K562 (cell line): Measurements from ENCODE around the gene HOXC10. TPM values are rescaled to one million over a fixed set of nuclear protein-coding genes. Genes with fewer than 3 reads are reported as not detected.
A peak's percentile ranks its signal among the peaks of the same experiment; 100 is the strongest.

Source experiments
- CXXC5 ChIP-seq: fragments of 250-450 bp; sonication (Bioruptor Pico); IDR thresholded peaks from 2 replicates; pipeline ENCODE4 v1.8.0; 2022; ENCODE audit warnings: inconsistent platforms, mild to moderate bottlenecking, moderate library complexity
- ESRRA ChIP-seq: fragments of 450-650 bp; IDR thresholded peaks from 2 replicates; pipeline ENCODE4 v1.6.1; 2014; ENCODE audit warnings: low read depth, mild to moderate bottlenecking, moderate library complexity, borderline replicate concordance
- FOXA3 ChIP-seq, 2 experiments: fragments of 450-650 bp in 1 of 2; sonication (generic) in 1 of 2; formaldehyde crosslinking; IDR thresholded peaks in 1 of 2; conservative IDR thresholded peaks in 1 of 2; 2 replicates each; pipeline versions ENCODE4 v1.4.0 to v1.8.0; 2020 to 2022; ENCODE audit warnings: mild to moderate bottlenecking in 2 of 2, missing genetic modification reagents in 1 of 2
- GABPA ChIP-seq: fragments of 200-800 bp; sonication (Bioruptor generic); conservative IDR thresholded peaks from 2 replicates; pipeline ENCODE4 v1.6.1; 2016; ENCODE audit warnings: low read depth, missing genetic modification characterization, missing compliant biosample characterization
- GTF2F1 ChIP-seq: IDR thresholded peaks from 2 replicates; pipeline ENCODE4 v1.6.1; 2011; ENCODE audit warnings: low read depth, low read length, improper control_type of control experiment
- HNRNPH1 ChIP-seq: fragments of 200-400 bp; formaldehyde crosslinking; optimal IDR thresholded peaks from 2 replicates; pipeline ENCODE3; 2017; ENCODE audit warnings: low read depth, mild to moderate bottlenecking, low read length, moderate library complexity
- IFI16 ChIP-seq: fragments of 250-450 bp; sonication (Bioruptor Pico); IDR thresholded peaks from 2 replicates; pipeline ENCODE4 v2.1.2; 2022; ENCODE audit warnings: mild to moderate bottlenecking, inconsistent platforms
- JUND ChIP-seq, 2 experiments: IDR thresholded peaks; 2 replicates in 1 of 2; 3 replicates in 1 of 2; pipeline ENCODE4 v1.6.1; 2011; ENCODE audit warnings: borderline replicate concordance in 2 of 2, low read depth in 2 of 2, low read length in 2 of 2, improper control_type of control experiment in 1 of 2, missing biosample characterization in 1 of 2, missing genetic modification characterization in 1 of 2, missing genetic modification reagents in 1 of 2
- KAT2B ChIP-seq: IDR thresholded peaks from one replicate; pipeline ENCODE4 v1.6.1; 2012; ENCODE audit warnings: low read depth, mild to moderate bottlenecking, control low read depth, inconsistent platforms, low read length, moderate library complexity
- KLF6 ChIP-seq: fragments of 250-450 bp; sonication (Bioruptor Pico); IDR thresholded peaks from 2 replicates; pipeline ENCODE4 v1.4.0; 2020; ENCODE audit warnings: mild to moderate bottlenecking, moderate library complexity, borderline replicate concordance
- POLR2G ChIP-seq: fragments of 200-400 bp; formaldehyde crosslinking; IDR thresholded peaks from 2 replicates; pipeline ENCODE4 v1.6.1; 2017; ENCODE audit warnings: low read depth, mild to moderate bottlenecking, antibody characterized with exemption, low read length, moderate library complexity
- POLR3A ChIP-seq: IDR thresholded peaks from 2 replicates; pipeline ENCODE4 v1.6.1; 2011; ENCODE audit warnings: borderline replicate concordance, mild to moderate bottlenecking, moderate library complexity; ENCODE audit not compliant: insufficient read length, insufficient read depth; ENCODE audit errors: extremely low read depth
- RBFOX2 ChIP-seq: fragments of 200-400 bp; formaldehyde crosslinking; IDR thresholded peaks from 2 replicates; pipeline ENCODE4 v1.6.1; 2017; ENCODE audit warnings: low read depth, mild to moderate bottlenecking, low read length, moderate library complexity
- RCOR1 ChIP-seq, 2 experiments: IDR thresholded peaks; 2 replicates each; pipeline ENCODE4 v1.6.1; 2012; ENCODE audit warnings: low read depth in 2 of 2, low read length in 2 of 2, borderline replicate concordance in 1 of 2, improper control_type of control experiment in 1 of 2
- RFX1 ChIP-seq: fragments of 450-650 bp; IDR thresholded peaks from 2 replicates; pipeline ENCODE4 v1.6.1; 2016; ENCODE audit warnings: mild to moderate bottlenecking, moderate library complexity
- SMAD1 ChIP-seq: fragments of 150-350 bp; IDR thresholded peaks from 2 replicates; pipeline ENCODE4 v1.6.1; 2014; ENCODE audit warnings: low read length, low read depth; ENCODE audit not compliant: partially characterized antibody
- SNAPC5 ChIP-seq: fragments of 250-450 bp; sonication (Bioruptor Pico); IDR thresholded peaks from 2 replicates; pipeline ENCODE4 v1.8.0; 2021; ENCODE audit warnings: moderate library complexity, mild to moderate bottlenecking, inconsistent platforms
- SRF ChIP-seq, 2 experiments: fragments of 250-450, 450-650 bp in 1 of 2; sonication (Bioruptor Pico) in 1 of 2; sonication (generic) in 1 of 2; formaldehyde crosslinking; IDR thresholded peaks; 2 replicates each; pipeline versions ENCODE4 v1.5.0 to v1.5.1; 2020 to 2022; ENCODE audit warnings: mild to moderate bottlenecking in 1 of 2, missing genetic modification reagents in 1 of 2
- ZBTB43 ChIP-seq: sonication (generic); formaldehyde crosslinking; IDR thresholded peaks from 2 replicates; pipeline ENCODE4 v1.8.0; 2023; ENCODE audit warnings: mild to moderate bottlenecking, missing genetic modification reagents
- ZBTB8A ChIP-seq: fragments of 450-650 bp; IDR thresholded peaks from 2 replicates; pipeline ENCODE4 v1.6.1; 2018; ENCODE audit warnings: mild to moderate bottlenecking, moderate library complexity; ENCODE audit not compliant: partially characterized antibody
- ZKSCAN1 ChIP-seq: fragments of 150-350 bp; IDR thresholded peaks from 2 replicates; pipeline ENCODE4 v1.6.1; 2016; ENCODE audit warnings: low read depth, low read length
- ZNF707 ChIP-seq: fragments of 250-450 bp; sonication (Bioruptor Pico); conservative IDR thresholded peaks from 2 replicates; pipeline ENCODE4 v1.8.0; 2022; ENCODE audit warnings: inconsistent platforms, mild to moderate bottlenecking, moderate library complexity
- polyA plus RNA-seq, 8 experiments: library from polyadenylated mRNA; depleted of rRNA in 4 of 8; stranded (reverse) in 5 of 8; unstranded in 3 of 8; fragments of >200 nt; fragmentation: Nextera tagmentation in 2 of 8; fragmentation: Illumina TruSeq in 1 of 8; extraction: Ambion mirVana in 2 of 8; extraction: Trizol in 1 of 8; gene quantifications; 2 replicates each; pipeline versions ENCODE4 v1.2.1 to v1.2.3, GENCODE V29; 2011 to 2014; ENCODE audit warnings: inconsistent platforms in 1 of 8, missing spikeins in 1 of 8
- total RNA-seq, 7 experiments: library from RNA; depleted of rRNA in 6 of 7; stranded (reverse); fragments of >200 nt in 6 of 7; fragmentation: Illumina TruSeq in 2 of 7; extraction: Trizol in 2 of 7; gene quantifications; 2 replicates each; pipeline versions ENCODE4 v1.2.1 to v1.2.3, GENCODE V29; 2011 to 2021; ENCODE audit warnings: low replicate concordance in 1 of 7
- TF ChIP-seq, protein P1 (sequence below), 2 experiments: IDR thresholded peaks; 2 replicates each; pipeline ENCODE4 v1.6.1; 2011; ENCODE audit warnings: borderline replicate concordance in 1 of 2, control low read depth in 1 of 2, low read depth in 1 of 2, low read length in 1 of 2, mild to moderate bottlenecking in 1 of 2, mixed read lengths in 1 of 2, moderate library complexity in 1 of 2; ENCODE audit not compliant: insufficient read depth in 1 of 2, insufficient read length in 1 of 2, poor library complexity in 1 of 2, severe bottlenecking in 1 of 2; ENCODE audit errors: extremely low read depth in 1 of 2

Gene HOXC10
- total and polyA plus RNA-seq, 9 of the 15 experiments (the other 6 are each of a cell fraction or from before 2014, with no cell fraction given) = 0.13 to 0.77 (median 0.35) TPM; not detected in 2

DNA sequence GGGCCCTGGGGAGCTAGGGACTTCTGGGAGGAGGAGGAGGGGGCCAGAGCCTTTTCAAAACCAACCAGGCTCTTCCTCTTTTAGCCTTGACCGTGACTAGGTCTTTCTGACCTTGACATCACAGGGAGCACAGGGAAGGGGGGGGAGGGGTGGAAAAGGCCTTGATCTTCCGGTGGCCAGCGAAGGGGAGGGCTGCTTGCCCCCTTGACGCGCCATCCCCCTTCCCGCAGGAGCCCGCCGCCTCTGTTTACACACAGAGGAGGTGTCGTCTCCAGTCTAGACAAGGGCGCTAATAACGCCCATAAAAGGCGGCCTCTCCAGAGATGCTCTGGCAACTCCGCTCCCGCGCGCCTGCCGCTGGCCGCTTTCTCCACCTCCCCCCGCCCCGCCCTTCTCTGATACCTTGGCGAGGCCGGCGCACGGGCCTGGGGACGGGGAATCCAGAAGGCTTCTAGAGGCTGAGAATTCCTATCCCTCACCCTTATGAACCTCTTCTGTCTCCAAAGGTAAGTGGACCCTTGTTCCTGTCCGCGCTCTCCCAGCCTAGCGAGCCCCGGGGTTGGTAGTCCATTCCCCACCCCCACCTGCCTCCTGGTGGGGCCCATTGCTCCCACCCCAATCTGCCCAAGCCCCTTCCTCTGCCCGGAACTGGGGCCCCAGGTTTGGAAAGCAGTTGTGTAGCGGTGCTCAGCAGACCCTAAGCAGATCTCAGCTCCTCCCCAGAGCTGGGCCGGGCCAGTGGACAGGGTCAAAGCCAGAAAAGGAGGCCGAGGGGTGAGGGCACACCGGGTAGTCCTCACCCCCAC is 35.1 kb upstream of the HOXC10 start (continued):
- TF ChIP-seq KAT2B = no peak
- 0 out of 2 replicates have a peak, but pooled peaks have one; percentile 11 for TF ChIP-seq JUND (IDR thresholded peaks at IDR 0.05; ENCODE audit: borderline replicate concordance, low read depth, low read length)
- TF ChIP-seq JUND (tag; IDR thresholded peaks at IDR 0.05; ENCODE audit: borderline replicate concordance, low read depth, low read length) = no peak; the same call in 2 of the 3 replicates
- peak; percentile 30; the same call in 1 of the 2 replicates for TF ChIP-seq RBFOX2
- TF ChIP-seq SNAPC5 (CRISPR knock-in tag) = no peak
- TF ChIP-seq RFX1 = no peak
- TF ChIP-seq, protein P1, sequence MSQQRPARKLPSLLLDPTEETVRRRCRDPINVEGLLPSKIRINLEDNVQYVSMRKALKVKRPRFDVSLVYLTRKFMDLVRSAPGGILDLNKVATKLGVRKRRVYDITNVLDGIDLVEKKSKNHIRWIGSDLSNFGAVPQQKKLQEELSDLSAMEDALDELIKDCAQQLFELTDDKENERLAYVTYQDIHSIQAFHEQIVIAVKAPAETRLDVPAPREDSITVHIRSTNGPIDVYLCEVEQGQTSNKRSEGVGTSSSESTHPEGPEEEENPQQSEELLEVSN (IDR thresholded peaks at IDR 0.05; ENCODE audit: borderline replicate concordance in 1 of 2, extremely low read depth in 1 of 2, insufficient read depth in 1 of 2, insufficient read length in 1 of 2, low read depth in 1 of 2, low read length in 1 of 2, poor library complexity in 1 of 2, severe bottlenecking in 1 of 2) = peak in 1 of 2 experiments; percentile 33
- peak; percentile 47; the same call in 1 of the 2 replicates for TF ChIP-seq CXXC5 (CRISPR knock-in tag)
- TF ChIP-seq ZKSCAN1 = no peak
- TF ChIP-seq HNRNPH1 = no peak
- TF ChIP-seq ZBTB43 (CRISPR knock-in tag) = no peak
- TF ChIP-seq ZNF707 (CRISPR knock-in tag) = no peak
- peak; percentile 99 for TF ChIP-seq ESRRA
- no peak for TF ChIP-seq IFI16 (CRISPR knock-in tag)
- TF ChIP-seq GTF2F1 = no peak
- peak; percentile 39; the same call in 1 of the 2 replicates for TF ChIP-seq GABPA (tag)
- peak; percentile 38; the same call in 1 of the 2 replicates for TF ChIP-seq POLR2G
- TF ChIP-seq FOXA3 (CRISPR knock-in tag; conservative IDR thresholded peaks at IDR 0.05 in 1 of 2, IDR thresholded peaks at IDR 0.05 in 1 of 2) = peak; percentile 24 to 43; a peak in 1 of 4 replicates
- TF ChIP-seq RCOR1 (IDR thresholded peaks at IDR 0.05; ENCODE audit: borderline replicate concordance in 1 of 2, low read depth in 2 of 2, low read length in 2 of 2) = 0 out of 4 replicates have a peak, but pooled peaks of 1 of the 2 experiments have one; percentile 39
- TF ChIP-seq SMAD1 = no peak
- peak in 1 of 2 experiments; percentile 90; a peak in 2 of 4 replicates for TF ChIP-seq SRF (CRISPR knock-in tag; IDR thresholded peaks at IDR 0.05)
- TF ChIP-seq KLF6 = no peak
- no peak for TF ChIP-seq ZBTB8A
- TF ChIP-seq POLR3A = no peak
